Activated T-cell treated with anti-CD3 and anti-CD28 coated beads, Interleukin-2, amount 50 U/mL, for 48 hours (primary cell): Measurements from ENCODE around the gene CACNA1C.

Source experiments
- DNase-seq, 2 experiments: peaks; one replicate each; pipeline ENCODE4 v3.0.0-alpha.2; 2020

Gene CACNA1C

DNA sequence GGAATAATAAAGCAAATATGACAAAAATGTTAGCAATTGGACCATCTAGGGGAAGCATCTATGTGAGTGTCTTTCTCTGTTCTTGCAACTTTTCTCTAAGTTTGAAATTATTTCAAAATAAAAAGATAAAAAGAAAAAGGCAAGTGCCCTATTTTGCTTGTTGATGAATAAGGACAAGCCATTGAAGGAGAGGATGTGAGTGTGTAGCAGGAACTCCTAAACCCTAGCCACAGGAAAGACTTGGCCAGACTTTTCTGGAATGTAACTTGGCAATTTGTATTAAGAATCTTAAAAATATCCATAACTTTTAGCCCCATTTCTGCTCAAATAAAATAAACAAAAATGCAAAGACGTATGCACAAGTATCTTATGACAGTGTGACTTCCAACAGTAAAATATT, 279.4 kb downstream of the CACNA1C start:
- no peak for DNase-seq

DNA sequence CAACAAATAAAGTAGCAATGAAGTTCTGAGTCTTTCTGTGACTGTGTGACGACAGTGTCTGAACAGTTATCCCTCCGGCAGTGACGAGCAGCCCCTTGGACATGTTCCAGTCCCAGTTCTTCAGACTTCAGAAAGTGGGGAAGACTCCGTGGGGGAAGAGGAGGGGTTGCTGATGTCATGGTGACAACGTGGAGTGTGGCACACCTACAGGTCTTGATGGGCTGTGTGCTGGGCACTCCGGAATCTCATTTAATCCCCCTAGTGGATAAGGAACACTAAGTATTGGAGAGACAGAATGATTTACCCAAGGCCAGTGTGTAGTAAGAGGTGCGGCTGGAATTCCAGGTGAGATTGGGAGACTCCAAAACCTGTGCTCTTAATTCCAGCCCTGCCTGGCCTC, 280.2 kb downstream of the CACNA1C start:
- no peak for DNase-seq

- DNase-seq, result no peak
Observed at GRCh38 chr12:2333491-2334195, 280.9 kb downstream of the CACNA1C start.

GRCh38 chr12:2334271-2334670, 281.5 kb downstream of the CACNA1C start:
- DNase-seq, result no peak

DNA sequence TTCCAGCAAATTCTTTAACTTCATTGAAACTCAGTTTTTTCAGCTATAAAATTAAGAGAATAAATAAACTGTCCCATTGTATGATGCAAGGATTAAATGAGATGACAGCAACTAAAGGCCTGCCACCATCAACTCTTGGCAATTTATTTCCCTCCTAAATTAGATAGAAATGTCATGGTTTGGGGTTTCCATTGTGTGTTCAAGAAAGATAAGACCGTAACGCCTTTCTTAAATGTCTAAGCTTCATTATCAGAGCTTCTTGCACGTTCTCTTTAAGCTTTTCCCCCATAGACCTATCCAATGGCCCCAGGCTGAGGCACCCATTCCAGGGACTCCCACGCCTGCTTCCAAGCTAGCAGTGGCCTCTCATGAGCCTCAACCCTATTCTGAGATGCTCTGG, 281.9 kb downstream of the CACNA1C start:
- DNase-seq, result no peak

GRCh38 chr12:2335109-2335508, 282.3 kb downstream of the CACNA1C start:
- DNase-seq, result no peak

GRCh38 chr12:2335513-2335912, 282.7 kb downstream of the CACNA1C start:
- no peak for DNase-seq

DNA sequence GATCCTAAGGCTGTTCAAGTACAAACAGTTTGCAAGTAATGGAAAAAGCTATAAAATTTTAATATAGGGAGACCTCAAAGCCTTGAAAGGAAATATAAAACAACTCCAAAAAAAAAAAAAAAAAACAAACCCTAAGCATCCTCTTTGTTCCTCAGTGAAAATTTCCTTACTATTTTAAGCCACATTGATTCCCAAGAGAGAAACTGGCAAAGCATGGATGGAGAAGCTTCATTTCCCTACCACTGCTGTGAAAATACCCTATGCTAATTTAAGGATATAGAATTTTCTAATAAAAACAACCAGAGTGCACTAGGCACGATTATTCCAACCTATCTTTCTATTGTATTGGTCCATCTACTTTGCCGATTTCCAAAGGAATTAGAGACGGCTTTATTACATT, 283.1 kb downstream of the CACNA1C start:
- no peak for DNase-seq

GRCh38 chr12:2336409-2336829, 283.6 kb downstream of the CACNA1C start:
- DNase-seq, result no peak

DNA sequence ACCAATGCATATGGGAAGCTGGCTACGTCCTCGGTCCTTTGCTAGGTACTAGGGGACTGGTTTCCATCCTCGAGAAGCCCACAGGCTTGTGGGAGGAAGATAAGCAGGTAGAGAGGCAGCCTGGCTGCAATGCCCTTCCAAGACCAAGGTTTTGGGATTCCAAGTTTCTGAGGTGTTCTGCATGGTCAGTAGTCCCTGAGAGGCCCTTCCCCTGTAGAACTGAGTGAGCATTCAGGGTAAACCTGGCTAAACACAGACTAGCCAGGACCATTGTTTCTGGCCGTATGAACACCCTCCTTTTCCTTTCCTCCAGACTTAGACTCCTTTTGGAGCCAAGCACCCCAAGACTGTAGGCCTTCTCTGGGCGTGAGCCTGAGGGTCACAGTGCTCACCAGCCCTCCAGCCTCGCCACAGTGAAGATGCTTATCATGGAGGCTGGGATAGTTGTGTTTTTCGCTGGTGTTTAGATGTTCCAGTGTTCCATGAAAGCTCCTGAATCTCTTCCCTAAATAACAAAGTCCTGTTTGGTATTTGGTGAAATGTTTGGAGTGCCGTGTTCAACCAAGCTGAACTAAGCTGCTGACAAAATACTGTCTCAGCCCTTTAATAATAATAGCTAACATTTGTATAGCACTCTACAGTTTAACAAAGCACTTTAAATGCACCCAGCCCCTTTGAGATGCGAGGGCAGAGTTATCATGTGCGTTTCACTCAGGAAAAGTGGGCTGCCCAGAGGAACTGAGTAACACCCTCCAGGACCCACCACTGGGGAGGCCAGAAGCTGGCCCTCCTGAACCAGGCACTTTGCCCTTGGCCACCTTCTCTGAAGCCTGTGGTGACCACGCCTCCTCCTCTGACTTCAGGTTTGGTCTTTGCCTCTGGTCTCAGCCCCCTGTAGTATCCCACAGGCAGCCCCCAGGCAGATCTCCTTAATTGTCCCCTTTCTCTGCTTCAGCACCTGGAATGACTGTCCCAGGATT, 284.5 kb downstream of the CACNA1C start:
- DNase-seq, result no peak

DNA sequence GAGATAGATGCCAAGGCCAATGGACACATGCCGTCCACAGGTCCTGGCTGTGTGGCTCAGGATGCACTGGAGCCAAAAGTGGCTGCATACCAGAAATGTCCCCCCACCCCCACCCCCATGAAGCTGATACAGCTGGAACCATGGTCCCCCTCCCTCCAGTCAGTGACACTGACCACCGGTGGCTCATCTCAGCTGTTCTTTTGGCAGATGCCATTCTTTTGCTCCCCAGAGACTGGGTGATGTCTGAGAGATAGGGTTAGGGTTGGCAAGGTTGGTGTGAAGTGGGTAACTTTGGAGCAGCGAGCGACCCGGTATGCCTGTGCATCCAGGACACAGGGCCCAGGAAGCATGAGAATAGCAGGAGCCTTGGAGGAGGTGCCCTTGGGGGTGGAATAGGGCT, 285.6 kb downstream of the CACNA1C start:
- no peak for DNase-seq

DNA sequence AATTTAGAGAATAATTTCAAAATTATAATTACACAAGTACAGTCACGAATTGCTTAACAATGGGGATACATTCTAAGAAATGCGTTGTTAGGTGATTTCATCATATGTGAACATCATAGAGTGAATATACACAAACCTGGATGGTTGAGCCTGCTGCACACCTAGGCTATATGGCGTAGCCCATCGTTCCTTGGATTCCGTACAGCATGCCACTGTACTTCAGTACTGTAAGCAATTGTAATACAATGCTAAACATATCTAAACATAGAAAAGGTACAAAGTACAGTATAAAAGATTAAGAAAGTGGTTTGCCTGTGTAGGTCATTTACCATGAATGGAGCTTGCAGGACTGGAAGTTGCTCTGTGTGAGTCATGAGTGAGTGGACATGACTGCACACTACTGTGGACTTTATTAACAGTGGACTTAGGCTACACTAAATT, 286.2 kb downstream of the CACNA1C start:
- no peak for DNase-seq

DNA sequence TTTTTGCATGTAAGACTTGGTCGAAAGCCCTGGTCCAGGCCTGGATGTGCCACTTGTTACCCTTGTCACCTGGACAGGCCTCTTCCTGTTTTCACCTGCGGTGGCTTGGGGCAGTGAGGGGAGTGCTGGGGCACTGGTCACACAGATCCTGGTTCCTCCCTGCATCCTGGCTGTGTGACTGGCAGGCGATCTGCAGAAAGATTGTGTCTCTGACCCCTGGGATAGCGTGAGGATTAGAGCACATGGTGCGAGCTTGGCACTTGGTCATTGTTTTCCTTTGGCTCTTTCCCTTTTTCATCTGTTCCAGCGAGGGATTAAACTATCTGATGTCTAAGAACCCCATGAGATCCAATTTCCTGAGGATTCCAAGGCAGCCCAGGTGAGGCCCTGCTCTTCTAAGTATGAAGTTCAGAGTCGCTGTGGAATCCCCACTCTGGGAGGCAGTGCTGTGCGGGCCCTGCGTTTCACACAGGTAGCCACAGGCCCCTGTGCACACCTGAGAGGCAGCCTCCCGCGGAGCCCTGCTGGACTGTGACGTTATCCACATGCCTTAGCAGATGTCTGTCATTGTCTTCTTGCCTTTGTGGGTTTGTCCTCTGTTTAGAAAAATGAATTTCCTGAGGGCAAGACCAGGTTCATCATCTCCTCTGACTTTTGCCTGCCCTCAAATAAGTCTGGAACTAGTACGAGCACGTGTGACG, 288.4 kb downstream of the CACNA1C start:
- no peak for DNase-seq

- no peak for DNase-seq
Observed at GRCh38 chr12:2341871-2342270, 289.1 kb downstream of the CACNA1C start.

GRCh38 chr12:2343681-2344080, 290.9 kb downstream of the CACNA1C start:
- no peak for DNase-seq

- no peak for DNase-seq
Observed at GRCh38 chr12:2344476-2344875, 291.7 kb downstream of the CACNA1C start.

DNA sequence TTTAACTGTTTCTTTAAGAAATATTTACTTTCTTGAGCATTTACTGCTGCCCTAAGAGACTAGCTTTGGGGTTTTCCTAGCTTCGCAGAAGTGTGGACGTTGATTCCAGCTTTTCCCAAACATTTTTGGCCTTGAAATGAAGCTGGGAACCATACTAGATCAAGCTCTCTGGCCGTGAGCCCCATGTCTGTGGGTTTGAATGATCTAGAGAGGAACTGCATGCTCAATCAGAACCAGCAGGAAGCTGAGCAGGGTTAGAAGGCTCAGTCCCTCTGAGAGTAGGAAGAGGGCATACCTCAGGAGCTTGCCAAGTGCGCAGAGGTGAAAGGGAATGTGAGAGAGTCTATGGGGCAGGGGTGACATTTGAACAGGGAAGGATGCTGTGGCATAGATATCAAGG, 292.1 kb downstream of the CACNA1C start:
- DNase-seq, result no peak

DNA sequence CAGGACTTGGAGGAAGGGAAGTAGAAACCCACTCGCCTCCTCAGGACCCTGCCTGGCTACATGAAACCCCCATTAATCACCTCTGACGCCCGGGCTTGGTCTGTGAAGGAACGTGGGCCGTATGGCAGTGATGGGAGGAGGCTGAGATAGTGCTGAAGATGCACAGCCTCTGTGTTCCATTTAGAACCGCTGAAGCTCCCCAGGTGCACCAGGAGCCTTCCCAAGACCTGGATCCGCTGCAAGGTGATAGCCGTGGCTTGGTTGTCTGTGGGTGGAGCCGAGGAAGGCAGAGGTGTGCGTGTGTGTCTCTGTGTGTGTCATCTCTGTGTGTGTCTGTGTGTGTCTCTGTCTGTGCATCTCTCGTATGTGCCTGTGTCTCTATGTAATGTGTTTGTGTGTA, 293.1 kb downstream of the CACNA1C start:
- DNase-seq, result no peak

GRCh38 chr12:2346416-2346815, 293.6 kb downstream of the CACNA1C start:
- no peak for DNase-seq

DNA sequence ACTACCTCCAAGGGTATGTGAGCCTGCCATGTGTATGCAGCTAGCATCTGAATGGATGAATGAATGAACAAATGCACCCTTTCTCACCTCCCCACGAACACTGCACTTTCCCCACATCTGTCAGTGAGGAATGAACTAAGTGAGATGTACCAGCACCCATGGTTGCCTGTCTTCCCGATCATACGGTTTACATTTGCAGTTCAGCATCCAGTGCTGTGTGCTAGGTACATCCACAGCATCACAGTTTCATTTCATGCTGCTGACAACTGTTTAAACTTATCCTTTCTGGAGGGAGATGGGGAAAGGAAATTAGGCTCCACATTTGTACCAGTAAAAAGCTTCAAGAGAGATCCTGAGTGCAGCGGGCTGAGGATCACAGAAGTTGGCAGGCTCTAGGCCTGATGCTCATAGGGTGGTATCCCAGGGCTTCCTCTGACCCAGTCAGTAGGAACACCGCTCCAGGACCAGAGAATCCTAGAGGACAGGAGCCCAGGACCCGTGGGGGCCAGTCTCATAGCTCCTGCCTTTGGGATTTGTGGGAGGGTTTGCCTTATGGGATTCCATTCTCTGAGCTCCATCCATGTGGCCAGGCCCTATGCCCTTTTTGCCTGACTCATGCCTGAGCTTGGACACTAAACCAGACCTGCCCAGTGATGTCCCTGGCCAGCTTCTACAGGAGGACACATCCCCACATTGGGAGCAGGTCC, 294.5 kb downstream of the CACNA1C start:
- no peak for DNase-seq

- no peak for DNase-seq
Observed at GRCh38 chr12:2347844-2348481, 295.2 kb downstream of the CACNA1C start.

- DNase-seq, result no peak
Observed at GRCh38 chr12:2348482-2348852, 295.7 kb downstream of the CACNA1C start.
